Measurements from ENCODE around the gene KCTD18.

DNA sequence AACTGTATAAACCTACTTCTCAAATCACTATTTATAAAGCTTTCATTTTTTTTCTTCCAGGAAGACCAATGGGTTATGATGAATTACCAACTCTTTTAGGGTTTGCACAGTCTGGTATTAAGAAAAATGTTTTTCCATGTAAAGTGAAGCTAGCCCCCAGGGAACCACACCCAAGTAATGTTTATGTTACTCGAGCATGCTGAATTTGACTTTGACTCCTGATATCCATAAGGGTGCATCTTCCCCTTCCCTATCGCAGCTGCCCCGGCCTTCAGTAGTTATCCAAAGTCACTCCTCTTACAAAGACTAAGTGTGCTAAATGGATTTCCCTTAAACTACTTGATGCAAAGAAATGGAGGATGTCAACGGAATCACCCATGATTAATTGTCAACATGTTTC is 21.7 kb downstream of the KCTD18 start:
- TF ChIP-seq, protein P1, sequence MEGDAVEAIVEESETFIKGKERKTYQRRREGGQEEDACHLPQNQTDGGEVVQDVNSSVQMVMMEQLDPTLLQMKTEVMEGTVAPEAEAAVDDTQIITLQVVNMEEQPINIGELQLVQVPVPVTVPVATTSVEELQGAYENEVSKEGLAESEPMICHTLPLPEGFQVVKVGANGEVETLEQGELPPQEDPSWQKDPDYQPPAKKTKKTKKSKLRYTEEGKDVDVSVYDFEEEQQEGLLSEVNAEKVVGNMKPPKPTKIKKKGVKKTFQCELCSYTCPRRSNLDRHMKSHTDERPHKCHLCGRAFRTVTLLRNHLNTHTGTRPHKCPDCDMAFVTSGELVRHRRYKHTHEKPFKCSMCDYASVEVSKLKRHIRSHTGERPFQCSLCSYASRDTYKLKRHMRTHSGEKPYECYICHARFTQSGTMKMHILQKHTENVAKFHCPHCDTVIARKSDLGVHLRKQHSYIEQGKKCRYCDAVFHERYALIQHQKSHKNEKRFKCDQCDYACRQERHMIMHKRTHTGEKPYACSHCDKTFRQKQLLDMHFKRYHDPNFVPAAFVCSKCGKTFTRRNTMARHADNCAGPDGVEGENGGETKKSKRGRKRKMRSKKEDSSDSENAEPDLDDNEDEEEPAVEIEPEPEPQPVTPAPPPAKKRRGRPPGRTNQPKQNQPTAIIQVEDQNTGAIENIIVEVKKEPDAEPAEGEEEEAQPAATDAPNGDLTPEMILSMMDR (IDR thresholded peaks at IDR 0.05) = no peak
- TF ChIP-seq POLR2AphosphoS5 (IDR thresholded peaks at IDR 0.05; ENCODE audit: low read depth, low read length) = no peak
- TF ChIP-seq, protein P2, sequence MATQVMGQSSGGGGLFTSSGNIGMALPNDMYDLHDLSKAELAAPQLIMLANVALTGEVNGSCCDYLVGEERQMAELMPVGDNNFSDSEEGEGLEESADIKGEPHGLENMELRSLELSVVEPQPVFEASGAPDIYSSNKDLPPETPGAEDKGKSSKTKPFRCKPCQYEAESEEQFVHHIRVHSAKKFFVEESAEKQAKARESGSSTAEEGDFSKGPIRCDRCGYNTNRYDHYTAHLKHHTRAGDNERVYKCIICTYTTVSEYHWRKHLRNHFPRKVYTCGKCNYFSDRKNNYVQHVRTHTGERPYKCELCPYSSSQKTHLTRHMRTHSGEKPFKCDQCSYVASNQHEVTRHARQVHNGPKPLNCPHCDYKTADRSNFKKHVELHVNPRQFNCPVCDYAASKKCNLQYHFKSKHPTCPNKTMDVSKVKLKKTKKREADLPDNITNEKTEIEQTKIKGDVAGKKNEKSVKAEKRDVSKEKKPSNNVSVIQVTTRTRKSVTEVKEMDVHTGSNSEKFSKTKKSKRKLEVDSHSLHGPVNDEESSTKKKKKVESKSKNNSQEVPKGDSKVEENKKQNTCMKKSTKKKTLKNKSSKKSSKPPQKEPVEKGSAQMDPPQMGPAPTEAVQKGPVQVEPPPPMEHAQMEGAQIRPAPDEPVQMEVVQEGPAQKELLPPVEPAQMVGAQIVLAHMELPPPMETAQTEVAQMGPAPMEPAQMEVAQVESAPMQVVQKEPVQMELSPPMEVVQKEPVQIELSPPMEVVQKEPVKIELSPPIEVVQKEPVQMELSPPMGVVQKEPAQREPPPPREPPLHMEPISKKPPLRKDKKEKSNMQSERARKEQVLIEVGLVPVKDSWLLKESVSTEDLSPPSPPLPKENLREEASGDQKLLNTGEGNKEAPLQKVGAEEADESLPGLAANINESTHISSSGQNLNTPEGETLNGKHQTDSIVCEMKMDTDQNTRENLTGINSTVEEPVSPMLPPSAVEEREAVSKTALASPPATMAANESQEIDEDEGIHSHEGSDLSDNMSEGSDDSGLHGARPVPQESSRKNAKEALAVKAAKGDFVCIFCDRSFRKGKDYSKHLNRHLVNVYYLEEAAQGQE (IDR thresholded peaks at IDR 0.05; ENCODE audit: insufficient read depth in 1 of 2, low read depth in 2 of 2, low read length in 1 of 2) = no peak
- no peak for TF ChIP-seq SIN3A (IDR thresholded peaks at IDR 0.05; ENCODE audit: borderline replicate concordance, insufficient read depth, low read depth, low read length)

Measured in Panc1 (cell line).